GM23248 (cell line): ENCODE data around the gene PDLIM5. TPM values are rescaled to one million over a fixed set of nuclear protein-coding genes. Genes with fewer than 3 reads are reported as not detected.

Experiments
- DNase-seq: peaks from one replicate; pipeline ENCODE4 v3.0.0-alpha.2; 2015
- H2AFZ ChIP-seq: fragments of 200-600 bp; sonication (generic); 2 replicates; pipeline ENCODE4 v1.6.1; 2016; ENCODE audit warnings: antibody characterized with exemption
- H3F3A ChIP-seq: fragments of 200-600 bp; sonication (generic); 2 replicates; pipeline ENCODE4 v1.6.1; 2016; ENCODE audit warnings: mild to moderate bottlenecking, antibody characterized with exemption, mixed run types; ENCODE audit not compliant: insufficient read depth
- H3K27ac ChIP-seq: fragments of 200-600 bp; sonication (generic); 2 replicates; pipeline ENCODE4 v1.5.1; 2016; ENCODE audit warnings: mild to moderate bottlenecking
- H3K27me3 ChIP-seq: fragments of 200-600 bp; sonication (generic); replicated peaks from 2 replicates; pipeline ENCODE4 v1.6.1; 2016; ENCODE audit warnings: mild to moderate bottlenecking; ENCODE audit not compliant: insufficient read depth
- H3K36me3 ChIP-seq: fragments of 200-600 bp; sonication (generic); 2 replicates; pipeline ENCODE4 v1.6.1; 2016; ENCODE audit warnings: low read depth, mild to moderate bottlenecking
- H3K4me1 ChIP-seq: fragments of 200-600 bp; sonication (generic); 2 replicates; pipeline ENCODE4 v1.6.1; 2016; ENCODE audit warnings: mild to moderate bottlenecking; ENCODE audit not compliant: insufficient read depth
- H3K4me2 ChIP-seq: fragments of 200-600 bp; sonication (generic); one replicate; pipeline ENCODE4 v1.6.1; 2016; ENCODE audit warnings: mild to moderate bottlenecking; ENCODE audit not compliant: unreplicated experiment
- H3K4me3 ChIP-seq: fragments of 200-600 bp; sonication (generic); 2 replicates; pipeline ENCODE4 v1.5.1; 2016; ENCODE audit warnings: mild to moderate bottlenecking
- H3K79me2 ChIP-seq: fragments of 200-600 bp; sonication (generic); 2 replicates; pipeline ENCODE4 v1.6.1; 2016; ENCODE audit warnings: mild to moderate bottlenecking; ENCODE audit not compliant: insufficient read depth
- H3K9ac ChIP-seq: fragments of 200-600 bp; sonication (generic); 2 replicates; pipeline ENCODE4 v1.6.1; 2016; ENCODE audit warnings: mild to moderate bottlenecking
- H3K9me2 ChIP-seq: fragments of 200-600 bp; sonication (generic); 2 replicates; pipeline ENCODE4 v1.6.1; 2016; ENCODE audit warnings: mixed run types, mild to moderate bottlenecking, moderate library complexity; ENCODE audit not compliant: insufficient read depth
- H3K9me3 ChIP-seq: fragments of 200-600 bp; sonication (generic); one replicate; pipeline ENCODE4 v1.6.1; 2017; ENCODE audit warnings: low read depth
- H4K20me1 ChIP-seq: fragments of 200-600 bp; sonication (generic); 2 replicates; pipeline ENCODE4 v1.6.0; 2016; ENCODE audit not compliant: insufficient read depth
- EZH2 ChIP-seq: fragments of 200-600 bp; sonication (generic); IDR thresholded peaks from 2 replicates; pipeline ENCODE4 v1.6.1; 2018; ENCODE audit warnings: antibody characterized with exemption, mild to moderate bottlenecking; ENCODE audit not compliant: insufficient read depth, poor library complexity, severe bottlenecking
- EZH2phosphoT487 ChIP-seq: fragments of 200-600 bp; sonication (generic); IDR thresholded peaks from 2 replicates; pipeline ENCODE4 v1.6.1; 2018; ENCODE audit warnings: antibody characterized with exemption, moderate library complexity, mild to moderate bottlenecking, low read depth; ENCODE audit not compliant: insufficient read depth
- WGBS, 2 experiments: methylation state at CpG; one replicate each; pipeline ENCODE4 v1.1.6; 2015 to 2017; ENCODE audit warnings: low lambda C conversion rate in 2 of 2, low coverage in 1 of 2; ENCODE audit errors: missing lambda C conversion rate in 2 of 2; 5-methylcytosine and 5-hydroxymethylcytosine counted together
- in situ Hi-C: fragments of 300-500 bp; cut with MboI; formaldehyde crosslinking; loops from 2 replicates; pipeline ENCODE4 v1.15.0; 2020
- polyA plus RNA-seq: library from polyadenylated mRNA; unstranded; fragments of >200 nt; fragmentation: Nextera tagmentation; extraction: Ambion mirVana; gene quantifications from 2 replicates; pipeline ENCODE4 v1.2.1, GENCODE V29; 2016
- total RNA-seq: library from RNA; depleted of rRNA; stranded (reverse); fragments of >200 nt; shearing (Covaris generic); gene quantifications from 2 replicates; pipeline ENCODE4 v1.2.3, GENCODE V29; 2014

PDLIM5 gene
- total and polyA plus RNA-seq, 2 experiments from 2014 or later = 115 to 149 TPM

- H3K4me1 ChIP-seq = no peaks in the 10 kb centered on the region
- H3K36me3 ChIP-seq = no peaks in the 10 kb centered on the region
- no peak overlapping the region for H3K9ac ChIP-seq
- H3K4me2 ChIP-seq = no peak overlapping the region
- no peaks in the 10 kb centered on the region for H4K20me1 ChIP-seq
- no peaks in the 10 kb centered on the region for H3K9me2 ChIP-seq
- in situ Hi-C loops = no loop called here
- H3K27ac ChIP-seq = no peak overlapping the region
- no peak overlapping the region for H2AFZ ChIP-seq
- H3F3A ChIP-seq = no peaks in the 10 kb centered on the region
- TF ChIP-seq EZH2 (no peak), EZH2phosphoT487 (no peak)
- H3K9me3 ChIP-seq = no peaks in the 10 kb centered on the region
- H3K27me3 ChIP-seq = no peaks in the 10 kb centered on the region
- no peaks in the 10 kb centered on the region for H3K79me2 ChIP-seq
- no peak for DNase-seq
- no peak overlapping the region for H3K4me3 ChIP-seq
Observed at GRCh38 chr4:94698187-94698586, 246.4 kb downstream of the PDLIM5 start.

- Histone ChIP-seq H3K4me2 (no peak overlapping the region), H4K20me1 (no peaks in the 10 kb centered on the region), H3F3A (no peaks in the 10 kb centered on the region), H3K9ac (no peak overlapping the region), H3K79me2 (no peaks in the 10 kb centered on the region), H2AFZ (no peak overlapping the region), H3K27ac (no peak overlapping the region), H3K36me3 (no peaks in the 10 kb centered on the region), H3K9me2 (no peaks in the 10 kb centered on the region), H3K9me3 (no peaks in the 10 kb centered on the region), H3K27me3 (no peaks in the 10 kb centered on the region), H3K4me1 (no peaks in the 10 kb centered on the region), H3K4me3 (no peak overlapping the region)
- TF ChIP-seq EZH2phosphoT487 = no peak
- TF ChIP-seq EZH2 = no peak
- in situ Hi-C loops = no loop called here
- no peak for DNase-seq
Observed at GRCh38 chr4:94700298-94700697, 248.6 kb downstream of the PDLIM5 start.

DNA sequence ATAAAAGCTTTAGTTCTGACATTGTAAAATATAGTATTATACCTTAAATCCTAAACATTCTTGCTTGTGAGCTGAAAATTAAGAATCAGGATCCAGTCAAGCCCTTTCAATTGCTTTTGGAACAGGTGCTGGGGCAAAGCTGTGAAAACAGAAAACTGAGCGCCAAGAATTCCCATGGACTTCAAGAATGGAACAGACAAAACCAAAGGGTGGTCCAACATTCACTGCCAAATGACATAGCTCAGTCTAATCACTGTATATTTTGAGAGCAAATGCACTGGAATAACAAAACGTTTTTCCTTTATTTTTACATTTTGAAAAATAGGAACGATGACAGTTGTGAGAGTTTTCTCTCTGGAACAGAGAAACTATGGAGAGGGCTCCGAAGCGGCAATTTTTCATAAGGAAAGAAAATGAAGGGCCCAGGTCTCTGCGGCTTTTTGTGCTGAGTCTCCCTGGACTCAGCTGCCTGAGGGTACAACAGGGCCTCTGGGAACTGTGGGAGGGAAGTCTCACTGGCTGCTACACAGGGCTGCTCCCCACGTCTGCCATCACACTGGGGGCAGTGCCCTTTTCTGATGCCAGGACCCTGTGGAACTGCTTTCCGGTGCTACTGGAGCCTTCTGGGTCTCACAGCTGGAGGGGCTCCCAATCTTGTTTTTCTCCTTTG is 250.0 kb downstream of the PDLIM5 start:
- no peak overlapping the region for H3K27ac ChIP-seq
- no peak for TF ChIP-seq EZH2phosphoT487
- no peak for TF ChIP-seq EZH2
- in situ Hi-C loops = no loop called here
- H3K4me1 ChIP-seq = no peaks in the 10 kb centered on the region
- H3K9me2 ChIP-seq = no peaks in the 10 kb centered on the region
- no peaks in the 10 kb centered on the region for H3K79me2 ChIP-seq
- DNase-seq = no peak
- H3K27me3 ChIP-seq = no peaks in the 10 kb centered on the region
- no peaks in the 10 kb centered on the region for H3K36me3 ChIP-seq
- no peak overlapping the region for H3K9ac ChIP-seq
- H3F3A ChIP-seq = no peaks in the 10 kb centered on the region
- H2AFZ ChIP-seq = no peak overlapping the region
- H3K4me3 ChIP-seq = no peak overlapping the region
- no peak overlapping the region for H3K4me2 ChIP-seq
- 78% methylated on average over 8 of the region's 8 CpGs for WGBS, 2 experiments
- no peaks in the 10 kb centered on the region for H4K20me1 ChIP-seq
- no peaks in the 10 kb centered on the region for H3K9me3 ChIP-seq

GRCh38 chr4:94711635-94712034 is 259.9 kb downstream of the PDLIM5 start:
- 92% methylated on average over 5 of the region's 5 CpGs for WGBS, 2 experiments
- DNase-seq = no peak
- H3K27me3 ChIP-seq = no peaks in the 10 kb centered on the region

More at GRCh38 chr4:94711635-94712034, 259.9 kb downstream of the PDLIM5 start:
- Histone ChIP-seq H3K9ac (no peak overlapping the region), H3K4me1 (peaks cover 16% of the 10 kb centered on the region), H4K20me1 (no peaks in the 10 kb centered on the region), H3K27ac (no peak overlapping the region), H3K9me3 (no peaks in the 10 kb centered on the region), H2AFZ (0 out of 2 replicates have a peak overlapping the region, but pooled peaks have one; percentile 27), H3K9me2 (no peaks in the 10 kb centered on the region), H3K4me3 (no peak overlapping the region), H3K4me2 (no peak overlapping the region), H3K79me2 (no peaks in the 10 kb centered on the region), H3K36me3 (no peaks in the 10 kb centered on the region), H3F3A (peaks cover 15% of the 10 kb centered on the region)
- TF ChIP-seq EZH2 = no peak
- TF ChIP-seq EZH2phosphoT487 = no peak
- in situ Hi-C loops = no loop called here
